T-helper 2 cell (primary cell): ENCODE measurements around the gene C10orf143.
A peak's percentile ranks its signal among the peaks of the same experiment; 100 is the strongest.

Experiments
- DNase-seq, 5 experiments: peaks; one replicate each; pipeline versions ENCODE4 v3.0.0 to v3.0.0-alpha.2; 2012 to 2022

Gene C10orf143

DNA sequence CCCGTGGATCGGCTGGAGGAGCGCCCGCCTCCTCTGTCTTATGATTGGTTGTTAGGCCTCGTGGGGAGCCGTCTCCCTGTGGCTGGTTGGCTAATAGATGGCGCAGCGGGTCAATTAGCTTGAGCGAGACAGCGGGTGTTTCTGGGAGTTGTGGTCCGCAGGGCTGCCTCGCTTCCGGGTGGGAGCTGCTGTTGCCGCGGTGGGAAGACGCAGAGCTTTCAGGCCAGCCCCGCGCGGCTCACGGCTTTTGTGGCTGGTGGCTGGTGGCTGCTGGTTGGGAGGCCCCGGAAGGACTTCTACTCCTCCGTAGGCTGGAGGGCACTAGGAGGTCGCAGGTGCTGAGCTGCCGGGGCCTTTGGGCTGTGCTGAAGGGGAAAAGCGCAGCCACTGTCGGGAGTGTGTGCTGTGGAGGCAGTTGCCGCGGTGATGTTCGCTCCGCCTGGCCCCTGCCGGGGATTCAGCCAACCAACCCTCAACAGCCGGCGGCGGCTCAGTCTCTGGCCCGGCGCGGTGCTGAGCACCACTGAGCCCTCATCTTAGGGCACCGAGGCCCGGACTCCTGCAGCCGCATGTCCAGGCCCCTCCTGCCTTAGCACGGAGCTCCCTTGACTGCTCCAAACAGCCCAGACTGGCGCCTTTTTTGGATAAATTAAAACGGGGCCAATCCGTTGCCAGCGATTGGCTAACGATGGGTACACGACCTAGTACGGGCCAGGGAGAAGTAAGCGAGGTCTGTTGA is 652 bp upstream of the C10orf143 start:
- peak; percentile 80 to 99 (median 95) for DNase-seq

DNA sequence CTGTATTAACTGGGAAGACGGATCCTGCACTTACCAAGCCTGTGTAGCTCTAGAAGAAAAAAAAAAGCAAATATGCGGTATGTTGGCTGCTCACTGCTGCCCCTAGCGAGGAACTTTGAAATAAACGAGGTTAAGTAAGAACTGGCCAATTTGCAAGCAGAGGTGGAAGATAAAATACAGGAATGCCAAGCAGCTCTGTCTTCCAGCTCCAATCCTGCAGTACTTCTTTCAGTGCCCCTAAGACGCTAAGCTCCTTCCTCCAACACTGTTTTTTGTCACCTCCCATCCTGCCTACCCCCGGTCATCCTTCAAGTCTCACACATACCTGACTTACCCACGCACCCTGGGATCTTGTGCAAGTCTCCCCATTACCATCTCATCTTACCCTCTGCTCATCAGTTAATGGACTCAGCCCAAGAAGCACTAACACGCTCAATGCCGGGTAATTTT is 809 bp downstream of the C10orf143 start:
- DNase-seq: peak; percentile 19 to 85 (median 63)

DNA sequence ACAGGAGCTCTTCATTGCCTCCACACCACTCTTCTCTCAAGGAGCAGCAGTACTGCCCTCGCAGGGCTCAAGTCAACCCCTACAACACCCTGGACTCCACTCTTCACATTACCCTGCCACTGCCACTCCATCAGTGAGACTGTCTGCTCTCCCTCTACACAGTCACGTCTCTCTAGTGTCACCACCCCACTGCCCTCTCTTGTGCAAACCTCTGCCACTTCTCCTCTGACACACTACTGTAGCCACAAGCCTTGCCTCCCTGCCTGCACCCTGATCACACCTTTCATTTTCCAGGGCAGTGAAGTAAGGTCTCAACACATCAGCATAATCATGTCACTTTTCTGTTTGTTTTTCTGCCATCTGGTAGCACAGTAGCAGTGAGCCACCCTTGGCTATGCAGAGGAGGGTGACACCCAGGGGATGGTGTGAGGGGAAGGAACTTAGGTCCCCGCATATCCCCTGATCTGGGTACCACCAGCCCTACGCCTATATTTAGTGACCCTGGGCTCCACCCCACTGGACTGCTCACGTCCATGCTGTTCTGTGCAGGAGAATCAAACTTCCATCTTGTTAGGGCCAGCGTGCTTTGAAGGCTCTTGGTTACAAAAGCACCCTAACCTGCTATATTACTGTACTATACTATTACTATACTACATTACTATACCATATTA is 1.6 kb downstream of the C10orf143 start:
- peak in 1 of 5 experiments; percentile 83 for DNase-seq

DNA sequence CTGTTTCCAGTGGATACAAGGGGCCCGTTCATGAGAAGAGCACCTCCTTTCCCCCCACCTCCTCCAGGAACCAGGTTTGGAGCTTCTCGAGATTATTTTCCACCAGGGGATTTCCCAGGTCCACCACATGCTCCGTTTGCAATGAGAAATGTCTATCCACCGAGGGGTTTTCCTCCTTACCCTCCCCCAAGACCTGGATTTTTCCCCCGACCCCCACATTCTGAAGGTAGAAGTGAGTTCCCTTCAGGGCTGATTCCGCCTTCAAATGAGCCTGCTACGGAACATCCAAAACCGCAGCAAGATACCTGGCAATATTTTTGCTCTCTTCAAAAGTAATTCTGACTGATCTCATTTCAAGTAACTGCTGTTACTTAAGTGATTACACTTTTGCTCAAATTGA is 2.5 kb downstream of the C10orf143 start:
- peak in 1 of 5 experiments; percentile 55 for DNase-seq

DNA sequence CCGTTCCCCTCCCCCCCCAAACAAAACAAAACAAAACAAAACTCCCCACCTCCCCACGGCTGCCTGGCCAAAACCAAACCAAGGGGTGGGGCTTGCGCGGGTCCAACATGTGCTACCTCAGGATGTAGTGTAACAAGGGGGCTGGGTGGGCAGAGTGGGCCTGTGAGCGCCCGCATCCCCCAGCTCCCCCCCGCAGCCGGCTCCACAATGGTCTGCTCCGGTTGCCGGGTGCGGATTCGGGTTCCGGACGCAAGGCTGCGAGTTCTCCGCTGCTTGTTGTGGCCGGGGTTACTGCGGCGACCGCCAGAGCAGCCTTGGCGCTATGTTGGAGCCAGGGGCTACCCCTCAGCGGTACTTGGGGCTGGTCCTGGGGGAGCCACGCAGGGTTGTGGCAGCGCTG is 4.9 kb downstream of the C10orf143 start:
- no peak for DNase-seq

DNA sequence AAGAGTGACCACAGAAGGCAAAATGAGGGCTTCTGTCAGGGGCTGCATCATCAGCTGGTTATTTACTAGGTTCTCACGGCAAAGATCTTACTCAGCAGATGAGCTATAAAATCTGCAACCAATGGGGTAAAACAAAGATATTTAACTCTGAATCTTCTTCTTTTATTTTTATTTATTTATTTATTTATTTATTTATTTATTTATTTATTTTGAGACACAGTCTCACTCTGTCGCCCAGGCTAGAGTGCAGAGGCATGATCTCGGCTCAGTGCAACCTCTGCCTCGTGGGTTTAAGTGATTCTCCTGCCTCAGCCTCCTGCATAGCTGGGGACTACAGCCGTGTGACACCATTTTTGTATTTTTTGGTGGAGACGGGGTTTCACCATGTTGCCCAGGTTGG is 11.3 kb downstream of the C10orf143 start:
- no peak for DNase-seq

DNA sequence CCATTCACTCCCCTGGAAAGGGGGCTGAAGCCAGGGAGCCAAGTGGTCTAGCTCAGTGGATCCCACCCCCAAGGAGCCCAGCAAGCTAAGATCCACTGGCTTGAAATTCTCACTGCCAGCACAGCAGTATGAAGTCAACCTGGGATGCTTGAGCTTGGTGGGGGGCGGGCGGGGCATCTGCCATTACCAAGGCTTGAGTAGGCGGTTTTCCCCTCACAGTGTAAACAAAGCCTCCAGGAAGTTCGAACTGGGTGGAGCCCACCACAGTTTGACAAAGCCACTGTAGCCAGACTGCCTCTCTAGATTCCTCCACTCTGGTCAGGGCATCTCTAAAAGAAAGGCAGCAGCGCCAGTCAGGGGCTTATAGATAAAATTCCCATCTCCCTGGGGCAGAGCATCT is 20.1 kb downstream of the C10orf143 start:
- DNase-seq: peak in 1 of 5 experiments; percentile 31

DNA sequence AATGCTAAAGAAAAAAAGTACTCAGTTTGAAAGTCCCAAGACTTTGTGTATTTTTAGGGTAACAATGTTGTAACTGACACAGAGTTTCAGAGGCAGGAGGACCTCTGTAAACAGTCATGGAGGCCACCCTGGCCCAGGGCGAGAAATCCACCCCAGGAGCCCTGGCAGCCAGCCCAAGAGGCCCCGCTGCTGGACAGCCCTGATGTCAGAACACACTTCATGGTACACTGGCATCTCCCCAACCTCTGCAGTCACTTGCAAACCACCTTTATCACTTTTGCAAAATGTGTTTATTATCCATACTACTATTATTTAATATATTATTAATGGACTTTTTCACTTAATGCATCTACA is 30.2 kb downstream of the C10orf143 start:
- DNase-seq: no peak

DNA sequence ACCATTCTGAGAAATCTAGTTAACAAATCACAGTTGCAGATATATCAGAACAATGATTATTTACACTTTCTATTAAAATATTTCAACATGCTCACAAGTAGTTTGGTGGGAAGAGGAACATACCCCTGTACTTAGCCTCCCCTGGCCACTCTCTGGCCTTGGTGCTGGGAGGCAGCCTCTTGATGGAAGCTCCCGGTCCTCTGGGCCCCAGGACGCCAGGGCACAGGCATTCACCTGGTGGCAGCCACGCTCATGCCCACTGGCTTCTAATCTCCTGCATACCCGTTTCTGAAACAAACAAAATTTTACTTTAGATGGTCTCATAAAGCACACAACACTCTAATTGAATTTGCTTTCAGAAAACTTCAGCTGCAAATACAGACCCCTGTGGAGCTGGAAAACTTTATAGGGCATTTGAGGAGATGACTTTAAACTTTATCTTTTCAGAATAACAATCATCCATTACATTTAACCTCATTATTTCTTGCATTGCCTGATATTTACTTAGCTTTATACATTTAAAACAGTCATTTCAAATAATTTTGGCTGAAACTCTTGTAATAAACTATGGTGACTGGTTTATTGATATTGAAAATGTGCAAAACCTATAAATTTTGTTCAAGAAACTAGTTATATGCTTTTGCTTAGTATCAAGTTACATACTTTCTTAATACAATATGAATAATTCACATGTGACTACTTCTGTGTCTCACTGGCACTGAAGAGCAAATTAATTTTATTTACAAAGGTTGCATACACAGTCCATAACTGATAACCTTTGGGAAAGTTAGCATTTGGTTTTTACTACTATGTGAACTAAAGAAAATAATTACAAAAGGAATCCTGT is 30.8 kb downstream of the C10orf143 start:
- no peak for DNase-seq

DNA sequence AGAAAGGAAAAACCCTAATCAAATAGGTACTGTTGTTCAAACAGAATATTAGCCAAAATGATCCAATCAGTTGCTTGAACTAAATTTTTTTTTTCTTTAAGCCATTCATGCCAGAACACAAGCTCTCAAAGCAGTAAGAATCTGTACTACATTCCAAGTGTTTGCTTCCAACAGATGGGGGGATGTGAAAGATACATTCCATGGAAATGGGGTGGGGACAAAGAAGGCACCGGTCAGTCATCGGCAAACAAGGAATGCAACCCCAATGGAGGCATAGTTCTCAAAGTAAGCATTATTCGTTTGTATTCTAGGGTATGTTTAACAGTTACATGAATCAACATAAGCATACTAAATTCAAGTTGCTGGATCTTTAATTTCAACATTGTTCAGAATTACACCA is 32.5 kb downstream of the C10orf143 start:
- DNase-seq: no peak

DNA sequence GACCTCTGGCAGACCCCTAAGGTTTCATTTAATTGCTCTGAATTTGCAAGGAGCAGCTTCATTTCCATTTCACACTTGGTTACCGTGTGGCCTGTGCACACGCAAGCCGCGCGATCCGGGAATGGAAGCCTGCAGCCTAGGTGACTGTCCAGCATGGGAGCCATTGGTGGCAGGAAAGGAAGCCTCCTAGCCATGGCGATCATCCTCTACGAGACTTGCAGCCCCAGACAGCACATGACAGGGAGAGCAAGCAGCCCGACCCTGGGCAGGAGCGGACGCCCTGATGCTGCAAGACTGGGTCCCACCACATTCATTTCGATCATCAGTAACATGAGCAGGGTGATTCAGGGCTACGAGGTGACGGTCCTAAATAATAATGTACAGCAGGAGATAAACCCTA is 33.9 kb downstream of the C10orf143 start:
- DNase-seq: no peak

DNA sequence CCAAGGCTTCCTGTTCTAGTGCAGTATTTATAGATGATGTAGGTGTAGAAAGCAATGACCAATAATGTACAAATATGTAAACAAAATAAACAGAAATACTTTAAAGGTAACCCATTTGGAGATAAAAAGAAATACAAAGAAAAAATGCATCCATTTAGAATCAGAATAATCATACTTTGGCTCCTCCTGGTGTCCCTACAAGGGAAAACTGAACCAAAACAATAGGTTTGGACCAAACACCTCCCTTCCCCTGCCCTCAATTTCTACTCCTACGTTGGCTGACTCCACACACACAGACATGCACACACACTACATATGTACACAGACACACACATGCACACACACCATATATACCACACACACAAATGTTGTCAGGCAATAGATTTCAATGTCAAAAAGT is 36.0 kb downstream of the C10orf143 start:
- no peak for DNase-seq

DNA sequence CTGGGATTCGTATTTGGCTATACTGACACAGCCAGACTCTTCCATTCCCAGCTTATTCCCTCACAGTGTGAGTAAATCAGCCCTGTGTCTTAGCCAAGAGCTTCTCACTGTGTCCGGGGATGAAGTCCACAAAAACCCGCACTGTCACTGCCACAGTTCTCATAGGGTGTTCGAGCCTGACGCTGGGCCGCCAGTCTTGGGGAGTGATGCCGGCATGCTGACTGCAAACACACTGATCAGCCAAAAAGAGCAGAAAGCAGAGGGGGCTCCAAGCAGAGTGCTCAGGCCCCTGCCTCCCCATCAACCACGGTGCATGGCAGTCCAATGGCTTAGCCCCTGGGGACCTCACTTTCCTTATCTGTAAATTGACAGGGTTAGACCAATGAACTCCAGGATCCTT is 36.7 kb downstream of the C10orf143 start:
- no peak for DNase-seq

DNA sequence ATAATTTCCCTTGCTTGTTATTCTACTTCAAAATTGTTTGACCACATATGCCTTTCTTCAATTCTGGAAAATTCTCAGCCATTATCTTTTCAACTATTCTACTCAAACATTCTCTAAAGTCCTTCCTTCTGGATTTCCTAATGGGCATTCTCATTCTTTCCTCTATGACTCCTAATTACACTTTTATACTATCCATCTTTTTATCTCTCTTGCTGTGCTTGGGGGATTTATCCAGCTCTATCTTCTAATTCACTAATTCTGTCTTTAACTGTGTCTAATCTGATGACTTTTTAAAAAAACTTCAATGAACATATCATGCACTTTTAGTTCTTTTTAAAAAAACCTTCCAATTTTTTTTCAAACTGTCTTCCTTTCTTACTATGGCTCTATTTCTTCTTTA is 38.4 kb downstream of the C10orf143 start:
- no peak for DNase-seq

DNA sequence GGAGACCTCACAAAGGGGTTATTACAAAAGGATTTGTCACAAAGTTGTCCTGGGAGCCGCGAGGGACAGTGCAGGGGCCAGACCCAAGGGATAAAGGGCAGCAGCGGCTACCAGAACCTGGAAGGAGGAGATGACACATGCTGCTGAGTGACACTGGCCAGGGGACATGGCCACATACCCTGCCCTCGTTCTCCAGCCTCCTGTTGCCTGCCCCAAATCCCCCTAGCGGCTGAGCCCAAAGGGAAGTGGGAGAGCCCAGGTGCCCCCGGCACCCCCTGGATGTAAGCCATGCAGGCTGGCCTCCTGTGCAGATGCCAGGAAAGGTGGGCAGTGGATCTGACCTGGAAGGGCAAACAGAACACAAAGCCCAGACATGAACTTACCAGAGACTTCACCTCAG is 42.7 kb downstream of the C10orf143 start:
- no peak for DNase-seq

DNA sequence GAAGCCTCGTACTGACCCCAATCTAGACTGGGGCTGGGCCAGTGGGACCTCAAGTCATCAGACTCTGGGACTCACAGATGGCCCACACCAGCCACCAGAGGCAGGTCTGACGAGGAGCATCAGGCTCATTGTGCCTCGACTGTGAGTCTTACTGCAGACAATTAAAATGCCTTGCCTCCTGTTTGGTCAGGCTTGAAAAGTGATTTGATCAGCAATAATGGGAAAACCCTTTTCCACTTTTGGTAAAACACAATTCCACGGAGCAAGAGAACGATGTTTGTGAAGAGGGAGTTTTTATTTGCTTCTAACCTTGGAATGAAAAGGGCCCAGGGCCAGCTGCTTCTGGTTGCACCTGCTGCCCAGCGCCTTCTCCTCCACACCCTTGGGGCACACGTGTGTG is 43.9 kb downstream of the C10orf143 start:
- DNase-seq: no peak

DNA sequence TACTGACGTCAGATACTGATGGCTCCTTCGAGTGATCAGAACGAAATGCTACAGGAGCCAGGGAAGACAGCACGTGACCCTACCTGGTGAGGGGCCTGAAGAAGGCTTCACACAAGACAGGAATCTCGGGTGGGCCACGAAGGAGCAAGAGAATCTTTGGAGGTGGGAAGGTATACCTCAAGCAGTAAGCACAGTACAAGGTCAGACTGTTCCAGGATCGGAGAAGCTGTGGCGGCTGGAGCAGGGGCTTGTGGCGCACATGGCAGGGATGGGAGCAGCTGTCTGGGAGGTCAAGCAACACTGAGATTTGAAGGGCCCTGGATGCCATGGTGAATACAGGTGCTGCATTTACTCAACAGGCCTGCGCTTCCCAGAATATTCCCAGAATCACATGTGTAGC is 45.4 kb downstream of the C10orf143 start:
- no peak for DNase-seq

DNA sequence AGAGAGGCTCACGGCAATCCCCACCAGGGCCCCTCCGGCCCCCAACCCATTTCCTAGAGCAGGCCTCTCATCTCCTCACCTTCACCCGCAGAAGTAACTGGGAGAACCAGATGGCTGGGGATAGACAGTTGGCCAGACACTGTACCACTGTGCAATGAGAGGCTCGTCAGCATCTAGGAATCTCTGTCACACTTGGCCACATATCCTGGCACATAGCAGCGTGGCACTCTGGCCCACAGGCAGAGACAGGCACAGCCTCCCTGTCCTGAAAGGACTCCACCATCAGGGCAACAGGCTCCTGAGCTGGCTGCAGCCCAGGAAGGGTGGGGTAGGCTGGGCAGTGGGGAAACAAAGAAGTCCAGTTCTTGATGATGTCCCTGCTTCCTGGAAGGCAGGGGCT is 45.8 kb downstream of the C10orf143 start:
- DNase-seq: no peak

DNA sequence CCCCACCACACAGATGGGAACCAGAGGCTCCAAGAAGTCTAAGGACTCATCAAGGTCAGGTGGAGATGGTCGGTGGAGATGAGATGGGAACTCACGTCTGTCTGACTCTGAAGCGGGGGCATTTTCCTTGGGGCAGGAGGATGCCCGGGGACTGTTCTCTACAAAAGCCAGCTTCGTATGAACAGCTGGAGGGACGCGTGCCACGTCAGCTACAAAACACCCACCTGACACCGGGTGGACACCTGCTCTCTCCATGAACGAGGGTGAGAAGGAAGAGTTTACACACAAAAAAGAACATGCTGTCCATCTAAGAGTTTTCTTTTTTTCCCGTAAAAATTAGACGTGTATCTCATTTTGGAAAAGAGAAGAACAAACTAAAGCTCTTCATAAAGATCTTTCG is 47.7 kb downstream of the C10orf143 start:
- no peak for DNase-seq

DNA sequence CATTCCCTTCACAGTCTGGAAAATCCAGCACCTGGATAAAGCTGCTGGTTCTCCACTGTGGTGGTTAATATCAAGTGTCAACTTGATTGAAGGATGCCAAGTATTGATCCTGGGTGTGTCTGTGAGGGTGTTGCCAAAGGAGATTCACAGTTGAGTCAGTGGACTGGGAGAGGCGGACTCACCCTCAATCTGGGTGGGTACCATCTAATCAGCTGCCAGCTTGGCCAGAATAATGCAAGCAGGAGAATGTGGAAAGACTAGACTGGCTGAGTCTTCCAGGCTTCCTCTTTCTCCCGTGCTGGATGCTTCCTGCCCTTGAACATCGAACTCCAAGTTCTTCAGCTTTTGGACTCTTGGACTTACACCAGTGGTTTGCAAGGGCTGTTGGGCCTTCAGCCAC is 48.4 kb downstream of the C10orf143 start:
- no peak for DNase-seq

DNA sequence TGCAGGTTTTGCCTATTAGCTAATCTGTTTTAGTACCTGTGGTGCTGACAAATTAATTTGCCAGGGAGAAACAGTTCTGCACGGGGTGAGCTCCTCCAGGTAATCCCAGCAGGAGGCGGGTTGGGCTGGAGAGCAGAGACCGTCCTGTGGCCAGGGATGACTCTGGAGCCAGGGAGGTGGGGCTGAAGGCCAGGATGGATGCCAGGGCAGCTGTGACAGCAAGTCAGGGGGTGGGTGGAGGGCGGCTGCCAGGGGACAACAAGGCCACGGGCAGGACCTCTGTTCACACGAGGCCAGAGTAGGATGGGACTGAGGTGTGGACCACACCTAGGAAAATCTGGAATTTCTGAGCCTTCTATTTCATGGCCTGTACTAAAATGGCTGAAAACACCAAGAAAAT is 48.9 kb downstream of the C10orf143 start:
- DNase-seq: no peak

DNA sequence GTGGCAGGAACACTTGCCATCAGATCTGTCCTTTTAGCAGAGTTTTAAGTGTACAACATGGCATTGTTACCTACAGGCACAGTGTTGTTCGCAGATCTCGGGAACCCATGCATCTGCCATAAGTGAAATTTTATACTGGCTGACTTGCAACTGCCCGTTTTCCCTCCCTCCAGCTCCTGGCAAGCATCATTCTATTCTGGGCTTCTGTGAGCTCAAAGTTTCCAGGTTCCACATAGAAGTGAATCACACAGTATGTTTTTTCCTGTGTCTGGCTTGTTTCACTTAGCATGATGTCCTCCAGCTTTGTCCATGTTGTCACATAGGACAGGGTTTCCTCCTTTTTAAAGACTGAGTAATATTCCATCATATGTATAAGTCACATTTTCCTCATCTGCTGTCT is 56.6 kb downstream of the C10orf143 start:
- DNase-seq: no peak

DNA sequence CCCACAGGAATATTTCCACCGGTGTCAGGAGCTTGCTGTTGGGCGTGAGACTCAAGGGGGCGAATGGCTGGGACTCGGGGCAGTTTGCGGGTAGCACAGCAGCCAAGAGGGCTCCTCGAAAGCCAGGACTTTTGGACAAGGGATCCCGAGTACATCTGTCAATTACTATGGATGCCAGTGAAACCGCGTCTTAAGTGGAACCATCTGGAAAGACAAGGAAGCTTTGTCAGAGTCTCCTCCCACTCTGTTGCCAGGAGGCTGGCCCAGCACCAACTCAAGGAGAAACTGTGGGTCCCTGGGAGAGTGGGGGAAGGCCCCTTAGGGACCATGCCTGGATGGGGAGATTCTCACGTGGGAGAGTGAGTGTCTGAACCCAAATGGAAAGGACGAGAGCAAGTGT is 57.1 kb downstream of the C10orf143 start:
- DNase-seq: no peak

DNA sequence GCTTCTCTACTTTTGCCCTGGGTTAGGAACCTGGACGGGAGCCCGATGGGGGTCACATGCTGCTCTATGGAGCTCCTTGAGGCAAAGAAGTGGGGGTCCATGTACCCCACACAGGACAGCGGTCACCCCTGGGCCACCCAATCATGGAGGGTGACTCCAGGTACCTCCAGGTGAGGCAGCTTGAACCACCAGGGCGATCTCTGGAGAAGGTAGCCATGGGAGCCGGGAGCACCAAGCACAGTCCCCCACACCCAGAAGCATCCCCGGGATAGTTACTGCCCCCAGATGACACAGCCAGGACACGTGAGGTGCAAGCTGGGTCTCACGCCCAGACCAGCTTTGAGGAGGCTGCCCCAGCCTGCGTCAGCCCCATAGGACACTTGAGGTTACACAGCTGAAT is 58.4 kb downstream of the C10orf143 start:
- no peak for DNase-seq
